HG03565 (cell line): ENCODE measurements around the gene BCAT1.

Experiments used
- ATAC-seq: cut with Tn5 transposase; IDR thresholded peaks from one replicate; pipeline ENCODE4 v1.9.1; 2021; ENCODE audit warnings: mild to moderate bottlenecking, moderate library complexity; ENCODE audit not compliant: unreplicated experiment

Gene BCAT1

GRCh38 chr12:24948757-24949722, at the start of gene BCAT1:
Gene BCAT1 (minus strand): TSS chr12:24949101. CDS start chr12:24948932, 169 bp downstream.
- ATAC-seq: no peak

GRCh38 chr12:24997970-24998582, 49.2 kb upstream of the BCAT1 start:
- peak; percentile 81 for ATAC-seq

- no peak for ATAC-seq
These were observed 48.6 kb upstream of the BCAT1 start for GRCh38 chr12:24997496-24997895.

GRCh38 chr12:24996820-24997219, 47.9 kb upstream of the BCAT1 start:
- ATAC-seq: no peak

GRCh38 chr12:24996102-24996797, 47.3 kb upstream of the BCAT1 start:
- ATAC-seq: no peak

- no peak for ATAC-seq
These were observed 44.9 kb upstream of the BCAT1 start for GRCh38 chr12:24993793-24994192.

- ATAC-seq: peak; percentile 69
These were observed 42.5 kb upstream of the BCAT1 start for GRCh38 chr12:24991209-24992049.

GRCh38 chr12:24989216-24989615, 40.3 kb upstream of the BCAT1 start:
- no peak for ATAC-seq

- no peak for ATAC-seq
These were observed 33.3 kb upstream of the BCAT1 start for GRCh38 chr12:24982250-24982649.

- ATAC-seq: no peak
These were observed 31.3 kb upstream of the BCAT1 start for GRCh38 chr12:24979976-24980730.

- no peak for ATAC-seq
These were observed 30.4 kb upstream of the BCAT1 start for GRCh38 chr12:24979329-24979728.

GRCh38 chr12:24977711-24978110, 28.8 kb upstream of the BCAT1 start:
- no peak for ATAC-seq

- ATAC-seq: no peak
These were observed 28.2 kb upstream of the BCAT1 start for GRCh38 chr12:24977060-24977459.

- no peak for ATAC-seq
These were observed 26.5 kb upstream of the BCAT1 start for GRCh38 chr12:24975425-24975824.

GRCh38 chr12:24974216-24974615, 25.3 kb upstream of the BCAT1 start:
- ATAC-seq: no peak

- ATAC-seq: no peak
These were observed 23.2 kb upstream of the BCAT1 start for GRCh38 chr12:24972078-24972477.

GRCh38 chr12:24970177-24970576, 21.3 kb upstream of the BCAT1 start:
- ATAC-seq: no peak

GRCh38 chr12:24966951-24967564, 18.2 kb upstream of the BCAT1 start:
- ATAC-seq: no peak

GRCh38 chr12:24964342-24964741, 15.4 kb upstream of the BCAT1 start:
- ATAC-seq: no peak
